ENCODE measurements around the gene ELMOD1. TPM values are rescaled to one million over a fixed set of nuclear protein-coding genes. Genes with fewer than 3 reads are reported as not detected.

The ELMOD1 gene
- total and polyA plus RNA-seq, 2 experiments from 2014 or later, result 3.1 TPM

GRCh38 chr11:107711861-107712755 lies 121.2 kb downstream of the ELMOD1 start, which contains the start of gene SLN:
SLN (minus strand) TSS chr11:107712056.
- Histone ChIP-seq H3K27me3 (no peaks in the 10 kb centered on the region), H4K20me1 (ENCODE audit: insufficient read depth, poor library complexity, severe bottlenecking) (no peaks in the 10 kb centered on the region), H3K9me2 (replicated peaks; ENCODE audit: insufficient read depth) (no peaks in the 10 kb centered on the region), H3K4me2 (peak within 1 kb of the TSS; percentile 55), H3K4me1 (ENCODE audit: insufficient read depth) (peaks cover 5% of the 10 kb centered on the region), H3K4me3 (no peak within 1 kb of the TSS), H3K9me3 (ENCODE audit: low read depth) (no peaks in the 10 kb centered on the region), H3K27ac (peak within 1 kb of the TSS; percentile 9), H2AFZ (no peak within 1 kb of the TSS), H3K36me3 (replicated peaks; ENCODE audit: insufficient read depth, low read depth) (no peaks in the 10 kb centered on the region), H3K79me2 (no peaks in the 10 kb centered on the region)
- WGBS (ENCODE audit: low lambda C conversion rate, missing lambda C conversion rate), result 46% methylated on average over 12 of the region's 12 CpGs
- DNase-seq (ENCODE audit: low spot score), result peak; percentile 69
- no peak for TF ChIP-seq EZH2phosphoT487 (IDR thresholded peaks at IDR 0.05; ENCODE audit: low read depth, severe bottlenecking, unreplicated experiment)
- TF ChIP-seq EZH2 (IDR thresholded peaks at IDR 0.05; ENCODE audit: borderline replicate concordance), result no peak

DNA sequence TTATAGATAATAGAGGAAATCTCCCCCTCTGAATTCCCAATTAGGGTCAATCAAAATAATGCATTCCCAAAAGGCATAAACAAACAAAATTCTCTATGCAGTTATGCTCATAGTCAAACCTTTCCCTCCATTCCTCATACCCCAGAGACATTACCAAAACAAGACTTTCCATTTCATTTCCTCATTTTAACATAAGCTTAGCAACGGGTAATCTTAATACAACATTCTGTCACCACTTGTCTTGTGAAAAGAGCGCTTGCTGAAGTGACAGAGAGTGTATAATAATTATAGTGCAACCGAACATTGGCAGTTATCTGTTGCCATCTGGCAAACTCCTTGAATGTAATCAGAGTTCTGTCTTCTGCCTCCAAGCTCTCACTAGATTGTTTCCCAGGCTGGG lies 122.1 kb downstream of the ELMOD1 start:
- Histone ChIP-seq H3K79me2 (no peaks in the 10 kb centered on the region), H3K9me2 (replicated peaks; ENCODE audit: insufficient read depth) (no peaks in the 10 kb centered on the region), H3K4me3 (no peak overlapping the region), H3K27me3 (no peaks in the 10 kb centered on the region), H3K4me1 (ENCODE audit: insufficient read depth) (peaks cover 5% of the 10 kb centered on the region), H4K20me1 (ENCODE audit: insufficient read depth, poor library complexity, severe bottlenecking) (no peaks in the 10 kb centered on the region), H3K27ac (no peak overlapping the region), H3K4me2 (no peak overlapping the region), H2AFZ (no peak overlapping the region), H3K9me3 (ENCODE audit: low read depth) (no peaks in the 10 kb centered on the region), H3K36me3 (replicated peaks; ENCODE audit: insufficient read depth, low read depth) (no peaks in the 10 kb centered on the region)
- DNase-seq (ENCODE audit: low spot score), result no peak
- no peak for TF ChIP-seq EZH2phosphoT487 (IDR thresholded peaks at IDR 0.05; ENCODE audit: low read depth, severe bottlenecking, unreplicated experiment)
- no peak for TF ChIP-seq EZH2 (IDR thresholded peaks at IDR 0.05; ENCODE audit: borderline replicate concordance)
- TF ChIP-seq, protein P1, sequence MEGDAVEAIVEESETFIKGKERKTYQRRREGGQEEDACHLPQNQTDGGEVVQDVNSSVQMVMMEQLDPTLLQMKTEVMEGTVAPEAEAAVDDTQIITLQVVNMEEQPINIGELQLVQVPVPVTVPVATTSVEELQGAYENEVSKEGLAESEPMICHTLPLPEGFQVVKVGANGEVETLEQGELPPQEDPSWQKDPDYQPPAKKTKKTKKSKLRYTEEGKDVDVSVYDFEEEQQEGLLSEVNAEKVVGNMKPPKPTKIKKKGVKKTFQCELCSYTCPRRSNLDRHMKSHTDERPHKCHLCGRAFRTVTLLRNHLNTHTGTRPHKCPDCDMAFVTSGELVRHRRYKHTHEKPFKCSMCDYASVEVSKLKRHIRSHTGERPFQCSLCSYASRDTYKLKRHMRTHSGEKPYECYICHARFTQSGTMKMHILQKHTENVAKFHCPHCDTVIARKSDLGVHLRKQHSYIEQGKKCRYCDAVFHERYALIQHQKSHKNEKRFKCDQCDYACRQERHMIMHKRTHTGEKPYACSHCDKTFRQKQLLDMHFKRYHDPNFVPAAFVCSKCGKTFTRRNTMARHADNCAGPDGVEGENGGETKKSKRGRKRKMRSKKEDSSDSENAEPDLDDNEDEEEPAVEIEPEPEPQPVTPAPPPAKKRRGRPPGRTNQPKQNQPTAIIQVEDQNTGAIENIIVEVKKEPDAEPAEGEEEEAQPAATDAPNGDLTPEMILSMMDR (IDR thresholded peaks at IDR 0.05; ENCODE audit: poor library complexity), result no peak
- 55% methylated on average over 3 of the region's 3 CpGs for WGBS (ENCODE audit: low lambda C conversion rate, missing lambda C conversion rate)

Other genes with a start within 250 kb of the ELMOD1 start
- 14.0 and 14.1 TPM in 2 replicates for gene CWF19L2, start 133.3 kb upstream of the ELMOD1 start, total RNA-seq
- gene CWF19L2, start 133.3 kb upstream of the ELMOD1 start, polyA plus RNA-seq, result 4.3 and 4.4 TPM in 2 replicates
- gene ALKBH8, start 25.4 kb upstream of the ELMOD1 start, total RNA-seq, result 5.2 and 9.5 TPM in 2 replicates
- gene ALKBH8, start 25.4 kb upstream of the ELMOD1 start, polyA plus RNA-seq, result 1.7 and 2.7 TPM in 2 replicates
- 3.1 and 13.7 TPM in 2 replicates for gene SLN, start 120.9 kb downstream of the ELMOD1 start, total RNA-seq
- gene SLN, start 120.9 kb downstream of the ELMOD1 start, polyA plus RNA-seq, result 15.8 and 56.5 TPM in 2 replicates